Measurements from ENCODE around the gene SPG11. TPM values are rescaled to one million over a fixed set of nuclear protein-coding genes. Genes with fewer than 3 reads are reported as not detected.
A peak's percentile ranks its signal among the peaks of the same experiment; 100 is the strongest.
"Not testable (repeated sequence)": the region's sequence is repeated elsewhere in the genome, so short reads cannot be mapped to it uniquely, and the experiment has no call there.

The SPG11 gene
- total RNA-seq (2014; rRNA removed; shearing (Covaris generic)) = 43.8 and 44.9 TPM in 2 replicates

GRCh38 chr15:44663410-44664308 lies at the start of gene SPG11:
Gene SPG11, minus strand, starts transcription at chr15:44663662. Its CDS starts 15 bp downstream, at chr15:44663647.
- DNase-seq (ENCODE audit: low spot score) = peak; percentile 95
- in situ Hi-C loops (cut with HindIII; ENCODE audit: low sequenced_read_pairs) = no loop called here

- DNase-seq (ENCODE audit: low spot score) = peak; percentile 54
- in situ Hi-C loops (cut with HindIII; ENCODE audit: low sequenced_read_pairs) = no loop called here
Measured at GRCh38 chr15:44712346-44713005, 49.0 kb upstream of the SPG11 start.

- DNase-seq (ENCODE audit: low spot score) = peak; percentile 47
- in situ Hi-C loops (cut with HindIII; ENCODE audit: low sequenced_read_pairs) = no loop called here
Measured at GRCh38 chr15:44711743-44712345, 48.4 kb upstream of the SPG11 start.

GRCh38 chr15:44711096-44711742 lies 47.8 kb upstream of the SPG11 start, which contains the start of the genes B2M and PATL2:
Gene B2M, plus strand, starts transcription at chr15:44711517. Its CDS starts 30 bp downstream, at chr15:44711547.
Gene PATL2, minus strand, starts transcription at chr15:44711323. Its CDS starts 34,833 bp downstream, at chr15:44676490.
- in situ Hi-C loops (cut with HindIII; ENCODE audit: low sequenced_read_pairs) = no loop called here
- peak; percentile 98 for DNase-seq (ENCODE audit: low spot score)

- no peak for DNase-seq (ENCODE audit: low spot score)
- in situ Hi-C loops (cut with HindIII; ENCODE audit: low sequenced_read_pairs) = no loop called here
Measured at GRCh38 chr15:44710236-44711095, 47.0 kb upstream of the SPG11 start.

GRCh38 chr15:44706946-44707636 lies 43.6 kb upstream of the SPG11 start:
- in situ Hi-C loops (cut with HindIII; ENCODE audit: low sequenced_read_pairs) = no loop called here
- DNase-seq (ENCODE audit: low spot score) = no peak

- in situ Hi-C loops (cut with HindIII; ENCODE audit: low sequenced_read_pairs) = no loop called here
Measured at GRCh38 chr15:44706401-44706800, 42.9 kb upstream of the SPG11 start.

GRCh38 chr15:44705986-44706385 lies 42.5 kb upstream of the SPG11 start:
- no peak for DNase-seq (ENCODE audit: low spot score)
- in situ Hi-C loops (cut with HindIII; ENCODE audit: low sequenced_read_pairs) = no loop called here

More at GRCh38 chr15:44706401-44706800, 42.9 kb upstream of the SPG11 start:
- no peak for DNase-seq (ENCODE audit: low spot score)

- in situ Hi-C loops (cut with HindIII; ENCODE audit: low sequenced_read_pairs); DNase-seq (ENCODE audit: low spot score): not testable (repeated sequence)
Measured at GRCh38 chr15:44700676-44701075, 37.2 kb upstream of the SPG11 start.

GRCh38 chr15:44698641-44699040 lies 35.2 kb upstream of the SPG11 start:
- in situ Hi-C loops (cut with HindIII; ENCODE audit: low sequenced_read_pairs) = no loop called here
- DNase-seq (ENCODE audit: low spot score) = no peak

- in situ Hi-C loops (cut with HindIII; ENCODE audit: low sequenced_read_pairs) = no loop called here
Measured at GRCh38 chr15:44697014-44697413, 33.6 kb upstream of the SPG11 start.

GRCh38 chr15:44695294-44695693 lies 31.8 kb upstream of the SPG11 start:
- in situ Hi-C loops (cut with HindIII; ENCODE audit: low sequenced_read_pairs) = no loop called here
- no peak for DNase-seq (ENCODE audit: low spot score)

More at GRCh38 chr15:44697014-44697413, 33.6 kb upstream of the SPG11 start:
- DNase-seq (ENCODE audit: low spot score) = no peak

GRCh38 chr15:44694416-44694815 lies 31.0 kb upstream of the SPG11 start:
- DNase-seq (ENCODE audit: low spot score) = no peak
- in situ Hi-C loops (cut with HindIII; ENCODE audit: low sequenced_read_pairs) = no loop called here

GRCh38 chr15:44692659-44693058 lies 29.2 kb upstream of the SPG11 start:
- DNase-seq (ENCODE audit: low spot score) = no peak
- in situ Hi-C loops (cut with HindIII; ENCODE audit: low sequenced_read_pairs) = no loop called here

GRCh38 chr15:44690245-44690644 lies 26.8 kb upstream of the SPG11 start:
- in situ Hi-C loops (cut with HindIII; ENCODE audit: low sequenced_read_pairs); DNase-seq (ENCODE audit: low spot score): not testable (repeated sequence)

GRCh38 chr15:44689318-44689717 lies 25.9 kb upstream of the SPG11 start:
- DNase-seq (ENCODE audit: low spot score); in situ Hi-C loops (cut with HindIII; ENCODE audit: low sequenced_read_pairs): not testable (repeated sequence)

GRCh38 chr15:44682809-44683682 lies 19.6 kb upstream of the SPG11 start:
- DNase-seq (ENCODE audit: low spot score); in situ Hi-C loops (cut with HindIII; ENCODE audit: low sequenced_read_pairs): not testable (repeated sequence)
